Activated CD8-positive, alpha-beta memory T cell treated with anti-CD3 and anti-CD28 coated beads for 36 hours (primary cell): ENCODE results near the gene RBBP8. TPM values are rescaled to one million over a fixed set of nuclear protein-coding genes. Genes with fewer than 3 reads are reported as not detected.
"Not testable (repeated sequence)": the region's sequence is repeated elsewhere in the genome, so short reads cannot be mapped to it uniquely, and the experiment has no call there.

Experiments used
- CTCF ChIA-PET: fragments of 350-600 bp; sonication (Branson Sonifier 250); formaldehyde crosslinking; loops from one replicate; lab custom pipeline; 2021; ENCODE audit warnings: antibody characterized with exemption; lab: Charles Lee
- POLR2A ChIA-PET: fragments of 350-600 bp; sonication (Branson Sonifier 250); formaldehyde crosslinking; loops from one replicate; lab custom pipeline; 2021; ENCODE audit warnings: antibody characterized with exemption; lab: Charles Lee
- total RNA-seq, 2 experiments: library from RNA; stranded (reverse); gene quantifications; one replicate each; pipeline ENCODE4 v1.2.3, GENCODE V29; 2021

The RBBP8 gene
- 10 to 100 TPM; 88.6 to 89.9 TPM for total RNA-seq

DNA sequence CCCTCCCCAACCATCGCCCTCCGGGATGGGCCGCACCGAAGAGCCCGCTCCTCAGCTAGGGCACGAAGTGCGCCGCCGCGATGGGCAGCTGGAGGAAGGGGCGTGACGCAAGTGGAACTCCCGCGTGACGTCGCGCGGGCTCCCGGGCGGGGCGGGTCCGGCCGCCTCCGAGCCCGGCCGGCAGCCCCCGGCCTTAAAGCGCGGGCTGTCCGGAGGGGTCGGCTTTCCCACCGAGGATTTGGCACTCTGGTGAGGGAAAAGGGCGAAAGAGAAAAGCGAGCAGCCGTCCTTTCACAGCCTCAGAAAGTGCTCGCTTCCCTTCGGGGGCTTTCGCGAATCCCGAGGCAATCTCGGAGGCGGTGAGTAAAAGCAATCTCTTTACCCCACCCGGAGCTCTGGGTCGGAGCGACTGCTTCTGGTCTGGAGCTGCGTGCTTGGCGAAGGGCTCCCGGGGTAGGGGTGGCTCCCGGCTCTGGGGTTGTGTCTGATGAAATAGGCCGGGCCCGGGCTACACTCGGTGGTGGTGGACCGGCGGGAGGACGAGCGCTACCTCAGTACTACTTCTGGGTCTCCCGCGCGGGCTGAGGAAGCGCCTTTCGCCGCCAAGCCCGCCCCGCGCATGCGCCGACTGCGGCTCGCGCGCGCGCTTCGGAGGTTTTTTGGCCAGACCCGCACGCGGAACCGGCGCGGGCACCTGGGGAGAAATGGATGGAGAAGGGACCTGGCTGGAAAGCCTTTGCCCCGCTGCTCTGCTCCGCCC, at the start of gene RBBP8:
Gene RBBP8, plus strand, starts transcription at position 123 of the 760 bp plus-strand sequence. CDS start 3,524 bp downstream, outside the sequence.
- POLR2A ChIA-PET = no interaction called here
- CTCF ChIA-PET = interaction anchor here (0.7 to 1.0 kb wide), 2 partner anchors 45 to 137 kb away, joined by 3 read pairs; no protein-coding TSS in a partner anchor

DNA sequence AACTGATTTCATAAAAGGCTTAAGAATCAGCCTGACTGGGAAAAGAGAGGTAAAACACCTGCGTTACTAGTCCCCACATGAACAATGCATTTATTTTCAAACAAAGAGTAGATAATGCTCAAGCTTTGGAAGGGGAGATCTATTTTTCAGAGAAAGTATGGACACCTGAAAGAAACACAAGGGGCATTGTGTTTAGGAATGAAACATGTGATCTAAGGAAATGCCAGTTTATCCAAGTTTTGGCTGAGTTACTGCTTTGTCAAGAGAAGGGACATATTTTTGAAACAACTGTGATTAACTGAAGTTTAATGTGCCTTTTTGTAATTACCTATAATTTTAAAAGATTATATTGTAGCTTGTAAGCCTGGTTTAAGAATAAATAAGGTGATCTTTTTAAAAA, 49.3 kb upstream of the RBBP8 start:
- CTCF ChIA-PET = no interaction called here
- POLR2A ChIA-PET = no interaction called here

DNA sequence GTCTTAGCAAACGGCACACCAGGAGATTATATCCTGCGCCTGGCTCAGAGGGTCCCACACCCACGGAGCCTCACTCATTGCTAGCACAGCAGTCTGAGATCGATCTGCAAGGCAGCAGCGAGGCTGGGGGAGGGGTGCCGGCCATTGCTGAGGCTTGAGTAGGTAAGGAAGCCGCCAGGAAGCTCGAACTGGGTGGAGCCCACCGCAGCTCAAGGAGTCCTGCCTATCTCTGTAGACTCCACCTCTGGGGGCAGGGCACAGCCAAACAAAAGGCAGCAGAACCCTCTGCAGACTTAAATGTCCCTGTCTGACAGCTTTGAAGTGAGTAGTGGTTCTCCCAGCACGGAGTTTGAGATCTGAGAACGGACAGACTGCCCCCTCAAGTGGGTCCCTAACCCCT, 47.4 kb upstream of the RBBP8 start:
- CTCF ChIA-PET = not testable (repeated sequence)
- POLR2A ChIA-PET = interaction anchor here (0.7 kb wide), 1 partner anchor 143 kb away, joined by 5 read pairs; no protein-coding TSS in a partner anchor

DNA sequence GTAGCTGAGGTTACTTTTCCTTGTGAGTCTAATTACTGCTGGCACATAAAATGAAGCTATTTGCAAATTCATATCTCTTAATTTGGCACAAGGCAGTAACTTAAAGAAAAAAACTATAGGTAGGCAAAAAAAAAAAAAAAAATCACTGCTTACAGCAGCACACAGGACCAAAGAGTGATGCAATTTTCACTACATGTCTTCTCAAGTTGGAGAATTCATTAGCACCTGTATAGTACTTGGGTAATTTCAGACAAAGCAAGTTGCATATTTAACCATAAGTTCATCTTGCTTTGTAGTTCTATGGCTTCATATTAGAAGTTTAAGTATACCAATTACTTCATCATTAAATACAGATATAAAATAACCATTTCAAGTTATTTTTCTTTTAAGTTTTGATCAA, 33.7 kb upstream of the RBBP8 start:
- CTCF ChIA-PET = interaction anchor here (0.7 kb wide), 1 partner anchor 62 kb away, joined by 3 read pairs; no protein-coding TSS in a partner anchor
- POLR2A ChIA-PET = no interaction called here

DNA sequence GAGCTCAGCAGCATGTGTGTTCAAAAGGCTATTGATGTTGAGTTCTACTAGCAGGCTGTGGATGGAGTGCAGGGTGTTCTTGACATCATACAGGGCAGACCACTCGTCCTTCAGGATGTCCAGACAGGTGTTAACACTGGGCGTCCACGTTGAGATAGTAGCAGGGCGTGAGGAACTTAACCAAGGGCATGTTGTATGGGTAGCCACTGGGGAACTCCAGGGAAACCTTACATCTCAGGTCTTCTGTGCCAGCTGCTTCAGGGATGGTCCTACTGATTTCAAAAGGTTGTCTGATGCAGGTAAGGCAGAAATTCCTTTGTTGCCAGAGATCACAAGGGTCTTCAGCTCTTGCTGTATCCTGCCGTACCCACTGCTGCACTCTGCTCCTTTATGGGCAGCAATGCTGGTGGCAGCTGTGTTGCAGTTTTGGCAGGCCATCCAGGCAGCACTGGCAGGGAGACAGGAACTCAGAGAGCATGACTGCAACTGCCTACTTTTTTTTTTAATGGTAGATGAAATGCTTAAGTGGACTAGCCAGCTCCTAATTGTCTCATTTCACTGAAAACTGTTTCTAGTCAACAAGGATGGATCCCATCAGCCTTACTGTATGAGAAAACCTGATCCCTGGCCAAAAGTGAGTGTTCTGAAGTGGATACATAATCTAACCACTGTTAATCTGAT, 32.4 kb upstream of the RBBP8 start:
- POLR2A ChIA-PET = no interaction called here
- CTCF ChIA-PET = interaction anchor here (0.7 kb wide), 1 partner anchor 12 kb away, joined by 3 read pairs; no protein-coding TSS in a partner anchor

DNA sequence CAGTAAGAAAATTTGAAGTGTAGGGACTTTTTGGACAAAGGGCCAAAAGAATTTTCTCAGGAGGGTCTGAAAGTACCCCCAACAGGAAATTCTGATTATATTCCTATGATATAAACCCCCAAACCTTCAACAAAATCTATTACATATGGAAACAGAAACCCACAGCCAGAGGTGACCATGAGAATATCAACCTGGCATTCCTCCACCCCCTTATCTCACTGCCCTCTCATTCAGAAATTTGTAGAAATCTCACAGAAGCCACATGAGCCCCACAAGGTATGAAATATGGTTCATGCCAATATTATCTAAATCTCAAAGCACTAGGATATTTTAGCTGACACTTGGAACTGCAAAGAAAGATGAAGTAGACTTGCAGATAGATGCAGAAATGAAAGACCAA, 31.0 kb upstream of the RBBP8 start:
- ChIA-PET CTCF (interaction anchor here (0.6 kb wide), 1 partner anchor 256 kb away, joined by 6 read pairs; no protein-coding TSS in a partner anchor), POLR2A (no interaction called here)

DNA sequence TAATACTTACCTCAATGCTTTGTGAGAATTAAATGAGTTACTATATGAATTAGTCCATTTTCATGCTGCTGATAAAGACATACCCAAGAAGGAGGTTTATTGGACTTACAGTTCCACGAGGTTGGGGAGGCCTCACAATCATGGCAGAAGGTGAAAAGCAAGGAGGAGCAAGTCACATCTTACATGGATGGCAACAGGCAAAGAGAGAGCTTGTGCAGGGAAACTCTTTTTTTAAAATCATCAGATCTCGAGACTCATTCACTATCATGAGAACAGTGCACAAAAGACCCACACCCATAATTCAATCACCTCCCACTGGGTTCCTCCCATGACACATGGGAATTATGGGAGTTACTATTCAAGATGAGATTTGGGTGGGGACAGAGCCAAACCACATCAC, 29.9 kb upstream of the RBBP8 start:
- POLR2A ChIA-PET, CTCF ChIA-PET: not testable (repeated sequence)

DNA sequence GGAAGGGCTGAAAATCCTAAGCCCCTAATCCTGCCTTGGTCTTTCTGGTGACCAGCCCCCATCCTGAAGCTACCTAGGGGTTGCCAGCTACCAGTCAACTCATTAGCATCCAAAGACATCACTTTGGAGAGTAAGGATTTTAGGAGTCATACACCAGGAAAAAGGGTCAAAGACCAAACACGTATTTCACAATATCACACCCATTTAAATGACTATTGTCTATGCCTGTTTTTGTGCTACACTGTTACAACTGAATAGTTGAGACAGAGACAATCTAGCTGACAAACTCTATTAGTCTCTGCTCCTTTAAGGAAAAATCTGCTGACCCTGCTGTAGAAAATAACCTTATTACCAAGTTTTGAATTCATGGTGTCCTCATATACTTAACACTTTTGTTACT, 21.0 kb upstream of the RBBP8 start:
- ChIA-PET POLR2A (no interaction called here), CTCF (no interaction called here)

DNA sequence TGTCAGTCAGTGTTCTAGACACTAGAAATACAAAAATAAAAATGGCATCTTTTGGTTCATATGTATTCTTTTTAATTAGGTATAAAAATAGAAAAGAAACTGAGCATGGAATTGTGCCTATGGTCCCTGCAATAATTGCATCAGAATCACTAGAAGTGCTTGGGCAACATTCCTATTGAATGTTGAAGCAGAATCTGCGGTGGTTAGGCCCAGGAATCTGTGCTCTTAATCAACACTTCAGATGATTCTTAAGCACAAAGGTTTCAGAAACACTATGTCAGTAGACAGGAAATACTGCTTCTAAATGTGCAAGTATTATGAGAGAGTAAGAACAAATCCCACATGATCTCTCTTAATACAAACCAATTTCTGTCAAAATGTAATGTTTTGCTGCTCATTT, 20.3 kb upstream of the RBBP8 start:
- ChIA-PET POLR2A (no interaction called here), CTCF (interaction anchor here (1.4 kb wide), 1 partner anchor 13 kb away, joined by 3 read pairs; no protein-coding TSS in a partner anchor)

DNA sequence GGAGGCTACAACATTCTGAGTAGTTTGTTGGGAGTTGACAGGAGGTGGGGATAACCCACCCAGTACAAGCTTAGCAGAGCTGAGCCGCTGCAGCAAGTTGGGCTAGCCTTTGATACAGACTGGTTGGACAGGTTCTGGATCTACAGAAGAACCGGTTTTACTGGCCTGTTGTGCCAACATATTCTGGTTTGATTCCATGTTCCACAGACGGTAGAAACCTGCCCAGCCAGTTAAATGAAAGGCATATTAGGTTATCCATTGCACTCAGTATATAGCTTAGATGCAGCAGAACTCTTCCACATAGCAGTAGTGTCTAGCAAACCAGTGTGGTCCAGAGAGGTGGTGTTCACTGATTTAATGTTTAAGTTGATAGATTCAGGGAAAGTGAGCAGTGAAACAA, 19.3 kb upstream of the RBBP8 start:
- ChIA-PET POLR2A (no interaction called here), CTCF (interaction anchor here (1.4 kb wide), 1 partner anchor 14 kb away, joined by 3 read pairs; no protein-coding TSS in a partner anchor)

DNA sequence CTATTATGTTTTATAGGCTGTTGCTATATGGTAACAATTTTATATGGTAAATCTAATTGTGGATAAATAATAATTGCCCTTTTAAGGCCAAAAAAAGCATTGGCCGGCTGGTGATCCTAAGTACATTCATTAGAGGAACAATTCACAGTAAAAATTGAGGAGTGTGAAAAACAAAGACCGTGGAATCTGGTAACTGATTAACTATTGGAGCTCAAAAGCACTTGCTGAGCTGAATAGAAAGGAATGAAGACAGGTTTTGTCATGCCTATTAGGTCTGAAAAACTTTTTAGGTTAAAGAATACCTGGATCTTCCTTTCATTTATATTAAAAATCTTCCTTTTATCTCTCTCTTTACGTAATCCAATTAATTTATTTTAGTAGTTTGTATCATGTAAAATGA, 18.5 kb upstream of the RBBP8 start:
- ChIA-PET CTCF (no interaction called here), POLR2A (no interaction called here)

DNA sequence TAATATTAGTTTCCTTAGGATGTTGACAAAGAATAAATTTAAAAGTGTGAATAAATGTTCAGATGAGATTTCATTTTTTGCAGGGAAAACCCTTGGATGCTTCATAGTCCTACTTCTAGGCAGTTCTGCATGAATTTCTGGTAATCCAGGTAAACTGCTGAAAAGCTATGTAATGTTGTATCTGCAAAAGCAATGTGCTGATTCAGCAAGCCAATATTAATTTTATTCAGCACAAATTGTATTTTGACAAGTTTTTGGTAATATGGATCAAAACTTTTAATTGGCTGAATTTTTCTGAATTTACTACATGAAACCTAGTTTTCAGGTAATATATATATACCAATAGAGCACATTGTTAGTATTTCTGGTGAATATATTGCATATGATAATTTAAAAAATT, 17.8 kb upstream of the RBBP8 start:
- CTCF ChIA-PET = no interaction called here
- POLR2A ChIA-PET = no interaction called here

DNA sequence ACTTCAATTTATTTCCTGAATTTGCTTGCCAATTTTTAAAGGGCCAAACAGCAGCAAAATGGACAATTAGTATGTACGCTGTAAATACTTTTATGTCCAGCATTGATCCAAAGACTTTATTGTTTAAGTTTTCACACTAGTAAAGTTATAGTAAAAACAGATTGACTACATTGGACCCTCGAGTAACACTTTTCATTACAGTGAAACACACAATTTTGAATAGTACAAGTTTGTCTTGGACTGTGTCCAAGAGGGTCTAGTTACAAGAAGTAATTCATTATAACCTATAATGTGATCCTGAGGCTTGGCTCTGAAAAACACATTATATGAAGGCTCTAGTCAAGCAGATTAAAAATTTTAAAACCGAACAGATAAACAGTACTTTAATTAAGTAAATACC, 11.4 kb upstream of the RBBP8 start:
- ChIA-PET CTCF (no interaction called here), POLR2A (no interaction called here)

DNA sequence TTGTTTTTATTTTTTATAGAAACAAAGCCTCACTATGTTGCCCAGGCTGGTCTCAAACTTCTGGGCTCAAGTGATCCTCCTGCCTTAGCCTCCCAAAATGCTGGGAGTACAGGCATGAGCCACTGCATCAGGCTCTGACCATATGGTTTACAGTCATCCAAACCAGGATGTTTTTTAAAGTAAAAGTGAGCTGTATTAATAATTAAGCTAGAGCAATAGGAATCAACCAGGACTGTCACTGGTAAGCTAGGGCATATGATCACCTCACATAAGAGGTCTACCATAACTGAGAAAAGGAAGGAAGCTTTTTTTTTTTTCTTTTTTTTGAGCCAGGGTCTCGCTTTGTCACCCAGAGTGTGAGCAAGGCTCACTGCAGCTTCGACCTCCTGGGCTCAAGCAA, 8.5 kb upstream of the RBBP8 start:
- ChIA-PET POLR2A (interaction anchor here (0.5 kb wide), 1 partner anchor 562 kb away, joined by 5 read pairs; no protein-coding TSS in a partner anchor), CTCF (no interaction called here)

DNA sequence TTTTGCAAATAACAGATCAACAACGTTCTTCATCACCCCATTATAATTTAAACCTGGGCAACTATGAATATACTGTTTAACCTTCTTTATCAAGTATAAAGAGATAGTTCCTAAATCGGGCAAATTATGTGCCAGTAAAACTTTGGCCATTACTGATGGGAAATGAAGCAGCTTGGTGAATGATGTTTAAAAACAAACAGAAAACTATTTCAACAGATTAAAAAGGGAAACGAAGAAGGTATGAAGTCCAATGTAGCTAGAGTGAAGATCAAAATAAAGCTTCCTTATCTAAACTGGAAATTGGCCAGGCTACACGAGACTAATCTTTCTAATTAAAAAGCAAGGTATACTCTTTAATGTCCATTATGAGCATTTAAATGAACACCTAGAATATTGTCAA, 6.7 kb upstream of the RBBP8 start:
- ChIA-PET POLR2A (no interaction called here), CTCF (no interaction called here)

DNA sequence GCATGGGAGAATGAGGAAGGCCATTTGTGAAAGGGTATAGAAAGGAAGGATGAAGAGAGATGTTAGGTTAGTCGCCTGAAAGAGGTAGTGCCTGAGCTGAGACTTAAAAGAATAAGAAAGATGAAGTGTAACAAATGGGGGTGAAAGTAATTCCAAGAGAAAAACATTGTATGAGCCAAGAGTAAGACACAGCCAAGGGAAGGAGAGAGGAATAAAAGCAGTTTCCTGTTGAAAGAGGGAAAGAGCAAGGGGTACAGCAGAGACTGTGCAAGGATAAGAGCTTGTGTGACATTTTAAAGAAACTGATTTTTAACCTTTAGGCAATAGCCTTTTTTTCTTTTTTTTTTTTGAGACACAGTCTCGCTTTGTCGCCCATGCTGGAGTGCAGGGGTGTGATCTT, 4.8 kb upstream of the RBBP8 start:
- CTCF ChIA-PET = no interaction called here
- POLR2A ChIA-PET = no interaction called here

DNA sequence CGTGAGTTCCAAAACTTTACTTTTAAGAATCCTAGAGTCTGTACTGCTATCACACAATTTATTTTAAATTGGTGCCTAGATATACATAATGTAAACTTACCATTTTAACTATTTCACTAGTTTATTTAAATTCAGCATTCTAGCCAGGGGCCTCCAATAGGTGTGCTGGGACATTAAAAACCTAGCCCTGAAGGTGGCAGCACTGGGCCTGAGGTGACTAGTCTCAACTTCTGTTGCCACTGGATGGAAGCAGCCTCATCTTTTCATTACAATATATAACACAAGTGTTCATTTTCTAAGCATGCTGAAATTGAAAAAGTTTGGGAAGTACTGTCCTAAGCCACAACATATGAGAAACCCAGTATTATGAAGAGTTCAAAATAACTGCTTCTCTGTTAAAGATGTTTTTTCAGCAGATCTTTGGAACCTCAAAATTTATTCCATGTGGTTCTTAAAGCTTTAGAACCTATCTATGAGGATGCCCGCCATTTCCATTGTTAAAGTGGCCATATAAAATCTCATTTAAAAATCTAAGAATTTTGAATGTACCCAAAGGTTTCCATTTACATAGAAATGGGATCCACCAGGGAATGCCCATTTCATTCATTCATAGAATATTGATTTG, 2.9 kb upstream of the RBBP8 start:
- POLR2A ChIA-PET = no interaction called here
- CTCF ChIA-PET = interaction anchor here (0.7 kb wide), 1 partner anchor 47 kb away, joined by 3 read pairs; no protein-coding TSS in a partner anchor

DNA sequence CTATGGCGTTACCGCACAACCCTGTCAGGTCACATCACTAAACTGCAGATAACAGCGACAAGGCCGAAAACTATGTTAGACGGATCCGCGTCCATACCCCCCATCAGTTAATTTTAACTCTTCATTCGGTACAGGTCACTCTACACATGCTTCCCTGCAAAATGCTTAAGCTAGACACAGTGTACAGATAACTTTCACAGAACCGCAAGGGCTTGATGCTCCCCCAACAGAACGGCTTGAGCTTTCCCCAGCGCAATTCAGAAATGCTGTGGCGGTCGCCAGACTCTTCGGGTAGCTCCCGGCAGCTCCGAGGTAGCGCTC, 283 bp upstream of the RBBP8 start:
- POLR2A ChIA-PET = no interaction called here
- CTCF ChIA-PET = interaction anchor here (1.0 kb wide), 1 partner anchor 45 kb away, joined by 3 read pairs; no protein-coding TSS in a partner anchor

DNA sequence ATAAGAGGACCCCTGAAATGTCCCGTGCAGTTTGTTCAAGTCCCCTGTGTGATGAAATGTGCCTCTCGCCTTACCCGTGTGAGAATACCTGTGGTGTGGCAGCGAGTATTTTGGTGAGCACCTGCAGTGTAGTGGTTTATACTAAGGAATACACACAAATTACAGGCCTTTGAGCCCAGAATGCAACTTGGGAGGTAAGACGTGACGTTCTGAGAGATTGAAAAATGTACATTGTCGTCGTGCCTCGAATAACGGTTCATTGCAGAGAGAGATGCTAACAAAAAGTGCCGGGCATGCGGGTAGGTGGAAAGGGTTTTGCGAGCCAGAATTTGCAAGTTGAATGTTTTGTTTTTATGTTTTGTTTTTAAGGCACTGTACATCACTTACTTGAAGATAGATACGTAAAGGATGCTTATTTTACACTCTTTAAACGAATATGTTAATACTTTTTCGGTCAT, 867 bp downstream of the RBBP8 start:
- CTCF ChIA-PET = interaction anchor here (0.7 kb wide), 1 partner anchor 137 kb away, joined by 3 read pairs; no protein-coding TSS in a partner anchor
- POLR2A ChIA-PET = no interaction called here

DNA sequence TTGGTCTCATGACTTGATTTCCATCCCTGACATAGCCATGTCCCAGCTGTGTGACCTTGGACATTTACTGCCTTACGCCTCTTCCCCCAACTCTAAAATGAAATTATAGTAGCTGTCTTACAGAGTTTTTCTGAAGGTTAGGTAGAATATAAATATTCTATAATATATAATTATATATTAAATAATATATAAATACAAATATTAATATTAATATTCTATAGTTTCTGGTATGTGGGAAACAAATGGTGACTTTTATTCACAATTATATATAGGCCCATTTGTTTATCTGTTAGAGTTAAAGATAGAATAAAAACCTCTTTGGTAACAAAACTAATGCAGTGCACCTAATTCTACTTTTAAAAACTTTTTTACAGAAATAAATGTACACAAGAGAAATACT, 1.7 kb downstream of the RBBP8 start:
- POLR2A ChIA-PET = no interaction called here

More for the DNA sequence above, 1.7 kb downstream of the RBBP8 start:
- CTCF ChIA-PET = no interaction called here
